GM23338 (cell line): ENCODE results near the gene UST. TPM values are rescaled to one million over a fixed set of nuclear protein-coding genes. Genes with fewer than 3 reads are reported as not detected.
A peak's percentile ranks its signal among the peaks of the same experiment; 100 is the strongest.

Source experiments
- ATAC-seq: fragments of 200-7000 bp; cut with Tn5 transposase; 3 replicates; pipeline ENCODE4 v1.9.1; 2020
- DNase-seq: peaks from one replicate; pipeline ENCODE4 v3.0.0-alpha.2; 2015; ENCODE audit warnings: low spot score
- H2AFZ ChIP-seq: fragments of 200-600 bp; sonication (generic); 2 replicates; pipeline ENCODE4 v1.8.0; 2016; ENCODE audit warnings: antibody characterized with exemption, mild to moderate bottlenecking, moderate library complexity
- H3F3A ChIP-seq: fragments of 200-600 bp; sonication (generic); replicated peaks from 2 replicates; pipeline ENCODE4 v1.8.0; 2017; ENCODE audit warnings: antibody characterized with exemption, mixed run types, low read depth
- H3K27ac ChIP-seq: fragments of 200-600 bp; sonication (generic); 2 replicates; pipeline ENCODE4 v1.6.1; 2016; ENCODE audit warnings: low read depth
- H3K27me3 ChIP-seq: fragments of 200-600 bp; sonication (generic); 2 replicates; pipeline ENCODE4 v1.8.0; 2016; ENCODE audit warnings: mild to moderate bottlenecking, mixed run types, moderate library complexity; ENCODE audit not compliant: insufficient read depth
- H3K36me3 ChIP-seq: fragments of 200-600 bp; sonication (generic); 2 replicates; pipeline ENCODE4 v1.8.0; 2016; ENCODE audit warnings: mild to moderate bottlenecking; ENCODE audit not compliant: insufficient read depth
- H3K4me1 ChIP-seq: fragments of 200-600 bp; sonication (generic); 2 replicates; pipeline ENCODE4 v1.8.0; 2016; ENCODE audit warnings: mild to moderate bottlenecking, moderate library complexity; ENCODE audit not compliant: insufficient read depth
- H3K4me2 ChIP-seq: fragments of 200-600 bp; sonication (generic); 2 replicates; pipeline ENCODE4 v1.7.1; 2017; ENCODE audit warnings: mixed run types
- H3K4me3 ChIP-seq: fragments of 200-600 bp; sonication (generic); 2 replicates; pipeline ENCODE4 v1.6.1; 2016; ENCODE audit warnings: mixed run types
- H3K79me2 ChIP-seq: fragments of 200-600 bp; sonication (generic); replicated peaks from 2 replicates; pipeline ENCODE4 v1.8.0; 2017; ENCODE audit warnings: mild to moderate bottlenecking; ENCODE audit not compliant: insufficient read depth
- H3K9me2 ChIP-seq: fragments of 200-600 bp; sonication (generic); 2 replicates; pipeline ENCODE4 v1.8.0; 2017; ENCODE audit not compliant: insufficient read depth
- H4K20me1 ChIP-seq: fragments of 200-600 bp; sonication (generic); replicated peaks from 2 replicates; pipeline ENCODE4 v1.8.0; 2017; ENCODE audit warnings: mild to moderate bottlenecking; ENCODE audit not compliant: insufficient read depth
- H3K27ac Mint-ChIP-seq: 2 replicates; pipeline ENCODE4 v1.8.0; 2020; ENCODE audit warnings: inconsistent platforms, mild to moderate bottlenecking, moderate library complexity, mixed read lengths
- H3K27me3 Mint-ChIP-seq: 3 replicates; pipeline ENCODE4 v1.8.0; 2022; ENCODE audit warnings: low read depth, mild to moderate bottlenecking, moderate library complexity, mixed read lengths, inconsistent platforms; ENCODE audit not compliant: insufficient read depth, poor library complexity
- H3K36me3 Mint-ChIP-seq: 3 replicates; pipeline ENCODE4 v1.8.0; 2021; ENCODE audit warnings: low read depth, mild to moderate bottlenecking, inconsistent platforms, moderate library complexity, mixed read lengths
- H3K4me1 Mint-ChIP-seq: 3 replicates; pipeline ENCODE4 v1.8.0; 2020; ENCODE audit warnings: mild to moderate bottlenecking, inconsistent platforms, mixed read lengths
- H3K4me3 Mint-ChIP-seq: 3 replicates; pipeline ENCODE4 v1.8.0; 2021; ENCODE audit warnings: moderate library complexity, mild to moderate bottlenecking, inconsistent platforms, mixed read lengths
- H3K9me3 Mint-ChIP-seq: 3 replicates; pipeline ENCODE4 v1.8.0; 2020; ENCODE audit warnings: moderate library complexity, mild to moderate bottlenecking, inconsistent platforms, mixed read lengths
- JUNB ChIP-seq: IDR thresholded peaks from one replicate; pipeline ENCODE4 v1.6.1; 2016; ENCODE audit warnings: antibody characterized with exemption; ENCODE audit not compliant: unreplicated experiment
- NANOG ChIP-seq: IDR thresholded peaks from 2 replicates; pipeline ENCODE4 v1.6.1; 2016; ENCODE audit warnings: antibody characterized with exemption, borderline replicate concordance
- STAT1 ChIP-seq: IDR thresholded peaks from one replicate; pipeline ENCODE4 v1.6.1; 2016; ENCODE audit warnings: antibody characterized with exemption; ENCODE audit not compliant: unreplicated experiment
- ZNF114 ChIP-seq: fragments of 250-450 bp; sonication (Bioruptor Pico); IDR thresholded peaks from 2 replicates; pipeline ENCODE4 v1.5.0; 2020; ENCODE audit warnings: mild to moderate bottlenecking, moderate library complexity
- polyA plus RNA-seq: library from polyadenylated mRNA; unstranded; fragments of >200 nt; fragmentation: Nextera tagmentation; extraction: Ambion mirVana; gene quantifications from 2 replicates; pipeline ENCODE4 v1.2.1, GENCODE V29; 2016
- total RNA-seq: library from RNA; depleted of rRNA; stranded (reverse); fragments of >200 nt; shearing (Covaris generic); gene quantifications from 2 replicates; pipeline ENCODE4 v1.2.3, GENCODE V29; 2014
- TF ChIP-seq, protein P1 (sequence below): fragments of 250-450 bp; sonication (Bioruptor Pico); IDR thresholded peaks from 2 replicates; pipeline ENCODE4 v1.5.0; 2020; ENCODE audit warnings: mild to moderate bottlenecking, moderate library complexity
- TF ChIP-seq, protein P2 (sequence below): IDR thresholded peaks from 2 replicates; pipeline ENCODE4 v1.6.1; 2016; ENCODE audit warnings: antibody characterized with exemption
- TF ChIP-seq, protein P3 (sequence below): IDR thresholded peaks from one replicate; pipeline ENCODE4 v1.6.1; 2018; ENCODE audit warnings: antibody characterized with exemption; ENCODE audit not compliant: unreplicated experiment

The UST gene
- total and polyA plus RNA-seq, 2 experiments from 2014 or later: 12.6 to 33.0 TPM

DNA sequence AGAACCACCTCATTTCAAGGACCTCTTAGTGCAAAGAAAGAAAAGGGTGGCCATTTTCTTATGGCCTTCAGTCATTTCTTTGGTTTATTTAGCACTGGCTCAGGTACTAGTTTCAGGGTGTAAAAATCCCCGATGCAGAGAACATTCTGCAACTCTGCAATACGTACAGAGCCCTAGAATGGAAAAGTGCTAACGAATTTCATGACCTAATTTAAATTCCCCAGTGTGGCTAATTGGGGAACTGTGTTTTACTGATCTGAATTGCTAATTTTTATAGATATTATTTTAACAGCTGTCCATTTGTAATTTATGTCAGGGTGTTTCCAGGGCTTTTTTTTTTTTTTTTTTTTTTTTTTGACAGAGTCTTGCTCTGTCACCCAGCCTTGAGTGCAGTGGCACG, 160.7 kb downstream of the UST start (continued):
- TF ChIP-seq, protein P1, sequence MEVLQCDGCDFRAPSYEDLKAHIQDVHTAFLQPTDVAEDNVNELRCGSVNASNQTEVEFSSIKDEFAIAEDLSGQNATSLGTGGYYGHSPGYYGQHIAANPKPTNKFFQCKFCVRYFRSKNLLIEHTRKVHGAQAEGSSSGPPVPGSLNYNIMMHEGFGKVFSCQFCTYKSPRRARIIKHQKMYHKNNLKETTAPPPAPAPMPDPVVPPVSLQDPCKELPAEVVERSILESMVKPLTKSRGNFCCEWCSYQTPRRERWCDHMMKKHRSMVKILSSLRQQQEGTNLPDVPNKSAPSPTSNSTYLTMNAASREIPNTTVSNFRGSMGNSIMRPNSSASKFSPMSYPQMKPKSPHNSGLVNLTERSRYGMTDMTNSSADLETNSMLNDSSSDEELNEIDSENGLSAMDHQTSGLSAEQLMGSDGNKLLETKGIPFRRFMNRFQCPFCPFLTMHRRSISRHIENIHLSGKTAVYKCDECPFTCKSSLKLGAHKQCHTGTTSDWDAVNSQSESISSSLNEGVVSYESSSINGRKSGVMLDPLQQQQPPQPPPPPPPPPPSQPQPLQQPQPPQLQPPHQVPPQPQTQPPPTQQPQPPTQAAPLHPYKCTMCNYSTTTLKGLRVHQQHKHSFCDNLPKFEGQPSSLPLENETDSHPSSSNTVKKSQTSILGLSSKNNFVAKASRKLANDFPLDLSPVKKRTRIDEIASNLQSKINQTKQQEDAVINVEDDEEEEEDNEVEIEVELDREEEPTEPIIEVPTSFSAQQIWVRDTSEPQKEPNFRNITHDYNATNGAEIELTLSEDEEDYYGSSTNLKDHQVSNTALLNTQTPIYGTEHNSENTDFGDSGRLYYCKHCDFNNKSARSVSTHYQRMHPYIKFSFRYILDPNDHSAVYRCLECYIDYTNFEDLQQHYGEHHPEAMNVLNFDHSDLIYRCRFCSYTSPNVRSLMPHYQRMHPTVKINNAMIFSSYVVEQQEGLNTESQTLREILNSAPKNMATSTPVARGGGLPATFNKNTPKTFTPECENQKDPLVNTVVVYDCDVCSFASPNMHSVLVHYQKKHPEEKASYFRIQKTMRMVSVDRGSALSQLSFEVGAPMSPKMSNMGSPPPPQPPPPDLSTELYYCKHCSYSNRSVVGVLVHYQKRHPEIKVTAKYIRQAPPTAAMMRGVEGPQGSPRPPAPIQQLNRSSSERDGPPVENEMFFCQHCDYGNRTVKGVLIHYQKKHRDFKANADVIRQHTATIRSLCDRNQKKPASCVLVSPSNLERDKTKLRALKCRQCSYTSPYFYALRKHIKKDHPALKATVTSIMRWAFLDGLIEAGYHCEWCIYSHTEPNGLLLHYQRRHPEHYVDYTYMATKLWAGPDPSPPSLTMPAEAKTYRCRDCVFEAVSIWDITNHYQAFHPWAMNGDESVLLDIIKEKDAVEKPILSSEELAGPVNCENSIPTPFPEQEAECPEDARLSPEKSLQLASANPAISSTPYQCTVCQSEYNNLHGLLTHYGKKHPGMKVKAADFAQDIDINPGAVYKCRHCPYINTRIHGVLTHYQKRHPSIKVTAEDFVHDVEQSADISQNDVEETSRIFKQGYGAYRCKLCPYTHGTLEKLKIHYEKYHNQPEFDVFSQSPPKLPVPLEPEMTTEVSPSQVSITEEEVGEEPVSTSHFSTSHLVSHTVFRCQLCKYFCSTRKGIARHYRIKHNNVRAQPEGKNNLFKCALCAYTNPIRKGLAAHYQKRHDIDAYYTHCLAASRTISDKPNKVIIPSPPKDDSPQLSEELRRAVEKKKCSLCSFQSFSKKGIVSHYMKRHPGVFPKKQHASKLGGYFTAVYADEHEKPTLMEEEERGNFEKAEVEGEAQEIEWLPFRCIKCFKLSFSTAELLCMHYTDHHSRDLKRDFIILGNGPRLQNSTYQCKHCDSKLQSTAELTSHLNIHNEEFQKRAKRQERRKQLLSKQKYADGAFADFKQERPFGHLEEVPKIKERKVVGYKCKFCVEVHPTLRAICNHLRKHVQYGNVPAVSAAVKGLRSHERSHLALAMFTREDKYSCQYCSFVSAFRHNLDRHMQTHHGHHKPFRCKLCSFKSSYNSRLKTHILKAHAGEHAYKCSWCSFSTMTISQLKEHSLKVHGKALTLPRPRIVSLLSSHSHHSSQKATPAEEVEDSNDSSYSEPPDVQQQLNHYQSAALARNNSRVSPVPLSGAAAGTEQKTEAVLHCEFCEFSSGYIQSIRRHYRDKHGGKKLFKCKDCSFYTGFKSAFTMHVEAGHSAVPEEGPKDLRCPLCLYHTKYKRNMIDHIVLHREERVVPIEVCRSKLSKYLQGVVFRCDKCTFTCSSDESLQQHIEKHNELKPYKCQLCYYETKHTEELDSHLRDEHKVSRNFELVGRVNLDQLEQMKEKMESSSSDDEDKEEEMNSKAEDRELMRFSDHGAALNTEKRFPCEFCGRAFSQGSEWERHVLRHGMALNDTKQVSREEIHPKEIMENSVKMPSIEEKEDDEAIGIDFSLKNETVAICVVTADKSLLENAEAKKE (CRISPR knock-in tag): no peak
- no peak for TF ChIP-seq ZNF114

DNA sequence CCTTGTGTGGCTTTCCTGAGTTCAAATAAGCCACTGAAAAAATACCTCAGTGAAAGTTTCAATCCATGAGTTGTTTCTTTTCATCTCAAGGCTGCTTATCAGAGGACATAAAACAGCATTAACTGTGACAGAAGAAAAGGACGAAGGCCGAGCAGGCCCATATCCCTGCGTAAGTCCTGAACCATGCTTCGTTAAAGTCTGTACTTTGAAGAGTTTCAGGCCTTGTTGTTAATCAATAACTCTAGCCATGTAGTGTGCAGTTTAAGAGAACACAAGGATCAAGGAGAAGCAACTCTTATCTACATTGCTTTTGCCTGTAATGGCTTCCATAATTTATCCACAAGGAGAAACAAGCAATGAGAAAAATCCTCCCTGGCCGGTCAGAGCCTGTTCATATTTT, 165.4 kb downstream of the UST start:
- no peaks in the 10 kb centered on the region for H3F3A ChIP-seq
- ATAC-seq: no peak
- Mint-ChIP-seq H3K36me3 (peaks cover 18% of the 10 kb centered on the region), H3K4me3 (no peak overlapping the region), H3K4me1 (peaks cover 39% of the 10 kb centered on the region), H3K27me3 (peaks cover 5% of the 10 kb centered on the region), H3K27ac (no peak overlapping the region), H3K9me3 (peaks cover 2% of the 10 kb centered on the region; the same call in 1 of the 3 replicates)
- no peak for TF ChIP-seq JUNB
- TF ChIP-seq STAT1: no peak
- no peak for TF ChIP-seq ZNF114
- no peak overlapping the region for H3K4me2 ChIP-seq
- no peaks in the 10 kb centered on the region for H3K27me3 ChIP-seq
- H3K4me3 ChIP-seq: no peak overlapping the region
- peaks cover 6% of the 10 kb centered on the region; the same call in 1 of the 2 replicates for H4K20me1 ChIP-seq
- H3K27ac ChIP-seq: no peak overlapping the region
- H3K36me3 ChIP-seq: 0 out of 2 replicates have a peak, but pooled peaks cover 3% of the 10 kb centered on the region
- peaks cover 20% of the 10 kb centered on the region for H3K79me2 ChIP-seq
- no peak for DNase-seq
- no peak overlapping the region for H2AFZ ChIP-seq
- no peaks in the 10 kb centered on the region for H3K9me2 ChIP-seq
- H3K4me1 ChIP-seq: peaks cover 32% of the 10 kb centered on the region

DNA sequence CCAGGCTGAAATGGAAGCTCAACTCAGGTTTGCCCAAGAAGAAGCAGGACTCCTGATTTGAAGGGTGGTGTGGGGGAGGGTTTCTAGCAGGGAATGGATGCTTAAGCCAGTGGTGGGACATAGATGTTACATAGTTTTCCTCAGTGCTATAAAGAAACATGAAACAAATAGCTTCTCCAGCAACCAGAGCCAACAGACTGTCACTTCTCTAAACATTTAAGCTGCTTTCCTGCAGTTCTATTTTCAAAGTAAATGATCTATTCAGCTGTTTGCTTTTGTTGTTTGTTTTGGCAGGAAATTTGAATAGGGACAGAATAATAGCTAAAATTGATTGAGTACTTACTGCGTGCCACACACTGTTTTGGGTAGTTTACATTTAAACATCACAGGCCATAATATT, 169.0 kb downstream of the UST start:
- Histone ChIP-seq H3K4me3 (no peak overlapping the region), H3K4me2 (0 out of 2 replicates have a peak overlapping the region, but pooled peaks have one; percentile 40), H4K20me1 (0 out of 2 replicates have a peak, but pooled peaks cover 6% of the 10 kb centered on the region), H3K79me2 (peaks cover 35% of the 10 kb centered on the region), H2AFZ (no peak overlapping the region), H3F3A (no peaks in the 10 kb centered on the region), H3K4me1 (peaks cover 22% of the 10 kb centered on the region; the same call in 1 of the 2 replicates), H3K36me3 (peaks cover 6% of the 10 kb centered on the region; the same call in 1 of the 2 replicates), H3K27me3 (no peaks in the 10 kb centered on the region), H3K27ac (no peak overlapping the region), H3K9me2 (peaks cover 8% of the 10 kb centered on the region; the same call in 1 of the 2 replicates)
- DNase-seq: no peak
- Mint-ChIP-seq H3K36me3 (peaks cover 43% of the 10 kb centered on the region), H3K4me3 (no peak overlapping the region), H3K9me3 (peaks cover 2% of the 10 kb centered on the region; the same call in 1 of the 3 replicates), H3K4me1 (peaks cover 38% of the 10 kb centered on the region), H3K27me3 (peaks cover 7% of the 10 kb centered on the region), H3K27ac (no peak overlapping the region)
- peak; percentile 38 for ATAC-seq
- no peak for TF ChIP-seq NANOG
- TF ChIP-seq, protein P2, sequence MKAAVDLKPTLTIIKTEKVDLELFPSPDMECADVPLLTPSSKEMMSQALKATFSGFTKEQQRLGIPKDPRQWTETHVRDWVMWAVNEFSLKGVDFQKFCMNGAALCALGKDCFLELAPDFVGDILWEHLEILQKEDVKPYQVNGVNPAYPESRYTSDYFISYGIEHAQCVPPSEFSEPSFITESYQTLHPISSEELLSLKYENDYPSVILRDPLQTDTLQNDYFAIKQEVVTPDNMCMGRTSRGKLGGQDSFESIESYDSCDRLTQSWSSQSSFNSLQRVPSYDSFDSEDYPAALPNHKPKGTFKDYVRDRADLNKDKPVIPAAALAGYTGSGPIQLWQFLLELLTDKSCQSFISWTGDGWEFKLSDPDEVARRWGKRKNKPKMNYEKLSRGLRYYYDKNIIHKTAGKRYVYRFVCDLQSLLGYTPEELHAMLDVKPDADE: no peak
- TF ChIP-seq ZNF114: no peak
- TF ChIP-seq, protein P3, sequence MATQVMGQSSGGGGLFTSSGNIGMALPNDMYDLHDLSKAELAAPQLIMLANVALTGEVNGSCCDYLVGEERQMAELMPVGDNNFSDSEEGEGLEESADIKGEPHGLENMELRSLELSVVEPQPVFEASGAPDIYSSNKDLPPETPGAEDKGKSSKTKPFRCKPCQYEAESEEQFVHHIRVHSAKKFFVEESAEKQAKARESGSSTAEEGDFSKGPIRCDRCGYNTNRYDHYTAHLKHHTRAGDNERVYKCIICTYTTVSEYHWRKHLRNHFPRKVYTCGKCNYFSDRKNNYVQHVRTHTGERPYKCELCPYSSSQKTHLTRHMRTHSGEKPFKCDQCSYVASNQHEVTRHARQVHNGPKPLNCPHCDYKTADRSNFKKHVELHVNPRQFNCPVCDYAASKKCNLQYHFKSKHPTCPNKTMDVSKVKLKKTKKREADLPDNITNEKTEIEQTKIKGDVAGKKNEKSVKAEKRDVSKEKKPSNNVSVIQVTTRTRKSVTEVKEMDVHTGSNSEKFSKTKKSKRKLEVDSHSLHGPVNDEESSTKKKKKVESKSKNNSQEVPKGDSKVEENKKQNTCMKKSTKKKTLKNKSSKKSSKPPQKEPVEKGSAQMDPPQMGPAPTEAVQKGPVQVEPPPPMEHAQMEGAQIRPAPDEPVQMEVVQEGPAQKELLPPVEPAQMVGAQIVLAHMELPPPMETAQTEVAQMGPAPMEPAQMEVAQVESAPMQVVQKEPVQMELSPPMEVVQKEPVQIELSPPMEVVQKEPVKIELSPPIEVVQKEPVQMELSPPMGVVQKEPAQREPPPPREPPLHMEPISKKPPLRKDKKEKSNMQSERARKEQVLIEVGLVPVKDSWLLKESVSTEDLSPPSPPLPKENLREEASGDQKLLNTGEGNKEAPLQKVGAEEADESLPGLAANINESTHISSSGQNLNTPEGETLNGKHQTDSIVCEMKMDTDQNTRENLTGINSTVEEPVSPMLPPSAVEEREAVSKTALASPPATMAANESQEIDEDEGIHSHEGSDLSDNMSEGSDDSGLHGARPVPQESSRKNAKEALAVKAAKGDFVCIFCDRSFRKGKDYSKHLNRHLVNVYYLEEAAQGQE: no peak
